Adrenal gland (tissue), 12 donors: Measurements from ENCODE around the gene MLXIPL. TPM values are rescaled to one million over a fixed set of nuclear protein-coding genes. Genes with fewer than 3 reads are reported as not detected.

Experiments used
- DNase-seq, 7 donors: peaks; one replicate each; pipeline ENCODE4 v3.0.0-alpha.2; 2019 to 2020
- H3K27ac ChIP-seq, 5 donors: fragments of 200-600 bp; sonication (generic) in 4 of 5; 1 replicate in 3 of 5; 2 replicates in 2 of 5; pipeline versions ENCODE4 v1.5.1 to v1.8.0; 2016 to 2020; ENCODE audit warnings: mild to moderate bottlenecking in 1 of 5
- H3K27me3 ChIP-seq: fragments of 200-600 bp; 2 replicates; pipeline ENCODE4 v1.8.0; 2021
- H3K36me3 ChIP-seq, 2 donors: fragments of 200-600 bp; replicated peaks in 1 of 2; 1 replicate in 1 of 2; 2 replicates in 1 of 2; pipeline versions ENCODE4 v1.5.1 to v1.8.0; 2018 to 2022
- H3K4me1 ChIP-seq, 2 donors: fragments of 200-600 bp; replicated peaks in 1 of 2; 1 replicate in 1 of 2; 2 replicates in 1 of 2; pipeline versions ENCODE4 v1.5.1 to v1.8.0; 2018 to 2021
- H3K4me3 ChIP-seq, 4 donors: fragments of 200-600 bp; sonication (generic) in 3 of 4; one replicate each; pipeline ENCODE4 v1.5.1; 2016 to 2018
- H3K9me3 ChIP-seq, 3 donors: fragments of 200-600 bp; sonication (generic) in 1 of 3; replicated peaks in 1 of 3; 1 replicate in 2 of 3; 2 replicates in 1 of 3; pipeline versions ENCODE4 v1.5.1 to v1.8.0; 2016 to 2021
- CTCF ChIP-seq, 6 experiments: fragments of 450-650 bp in 4 of 6; fragments of 200-600 bp in 2 of 6; sonication (generic) in 1 of 6; IDR thresholded peaks; 1 replicate in 5 of 6; 2 replicates in 1 of 6; pipeline versions ENCODE4 v1.5.1 to v1.8.0; 2016 to 2021; ENCODE audit warnings: antibody characterized with exemption in 6 of 6, mild to moderate bottlenecking in 2 of 6, moderate library complexity in 1 of 6
- POLR2A ChIP-seq, 2 donors: fragments of 450-650 bp; IDR thresholded peaks; one replicate each; pipeline ENCODE4 v1.6.1; 2017; ENCODE audit warnings: antibody characterized with exemption in 2 of 2, mild to moderate bottlenecking in 2 of 2, moderate library complexity in 1 of 2
- WGBS, 4 donors: extraction: QIAGEN DNeasy Blood & Tissue Kit in 2 of 4; methylation state at CpG; one replicate each; pipeline versions ENCODE4 v1.1.5 to v1.1.7; 2013 to 2017; 5-methylcytosine and 5-hydroxymethylcytosine counted together
- intact Hi-C, 2 donors: fragments of 100-400 bp; cut with DNase I; formaldehyde crosslinking; loops; one replicate each; pipeline versions ENCODE4 v1.14.1 to v1.15.0; 2022 to 2023
- polyA plus RNA-seq, 3 donors: library from polyadenylated mRNA; stranded (reverse); fragments of 200-250 nt in 2 of 3; fragments of 350-450 nt in 1 of 3; fragmentation: Illumina TruSeq in 1 of 3; extraction: RNeasy Lipid Tissue Mini Kit (QIAGEN cat#74804) in 1 of 3; gene quantifications; one replicate each; pipeline ENCODE4 v1.2.3, GENCODE V29; 2013 to 2014
- total RNA-seq, 9 donors: library from RNA; depleted of rRNA in 4 of 9; stranded (reverse); fragments of >200 nt in 4 of 9; fragments of 120-200 nt in 1 of 9; fragmentation: NEBNext Ultra II Directional in 1 of 9; extraction: Animal tissue kit (Norgen Biotek cat#: 25700) in 1 of 9; gene quantifications; one replicate each; pipeline versions ENCODE4 v1.1.0 to v1.2.4, GENCODE V29; 2013 to 2023
- donor health status: healthy with polysubstance abuse.
- donor health status: Bipolar disorder and iron deficiency.
- donor health status: DM: yes; HTN: yes; CAD: no.
- donor health status: DM: no; HTN: no; CAD: no.
- donor health status: DM: no; HTN: no; CAD: no.
- donor health status: DM: yes; HTN: yes; CAD: no.

MLXIPL gene
- total and polyA plus RNA-seq, 12 donors: under 0.01 to 586 (median 62.7) TPM

GRCh38 chr7:73626814-73627213 lies 2.5 kb upstream of the MLXIPL start:
- H3K9me3 ChIP-seq: no peaks in the 10 kb centered on the region
- TF ChIP-seq CTCF (IDR thresholded peaks at IDR 0.05): no peak
- TF ChIP-seq POLR2A (IDR thresholded peaks at IDR 0.05): no peak
- peaks cover 12 to 15% of the 10 kb centered on the region in 2 donors for H3K4me1 ChIP-seq
- intact Hi-C loops: no loop called here
- no peaks in the 10 kb centered on the region for H3K36me3 ChIP-seq
- no peak overlapping the region for H3K4me3 ChIP-seq
- H3K27ac ChIP-seq: no peak overlapping the region
- peaks cover 4% of the 10 kb centered on the region for H3K27me3 ChIP-seq
- peak in 2 of 7 donors; percentile 50 to 59 for DNase-seq
- WGBS, 4 donors: 12 to 29% (median 21%) methylated on average over 3 of the region's 3 CpGs

- peaks cover 12 to 19% of the 10 kb centered on the region in 2 donors for H3K4me1 ChIP-seq
- peaks cover 4% of the 10 kb centered on the region for H3K27me3 ChIP-seq
- no peaks in the 10 kb centered on the region for H3K36me3 ChIP-seq
- no peak for DNase-seq
- no peak overlapping the region for H3K27ac ChIP-seq
- H3K4me3 ChIP-seq: no peak overlapping the region
- no peaks in the 10 kb centered on the region for H3K9me3 ChIP-seq
- intact Hi-C loops: no loop called here
- 90 to 95% (median 92%) methylated on average over 11 of the region's 11 CpGs for WGBS, 4 donors
- TF ChIP-seq POLR2A (IDR thresholded peaks at IDR 0.05): no peak
- TF ChIP-seq CTCF (IDR thresholded peaks at IDR 0.05): no peak
Measured at GRCh38 chr7:73625276-73625675, 954 bp upstream of the MLXIPL start.

GRCh38 chr7:73624669-73625001 lies 313 bp upstream of the MLXIPL start:
- H3K27ac ChIP-seq: no peak overlapping the region
- H3K4me1 ChIP-seq: peaks cover 12 to 19% of the 10 kb centered on the region in 2 donors
- H3K9me3 ChIP-seq: no peaks in the 10 kb centered on the region
- no peak for DNase-seq
- no peaks in the 10 kb centered on the region for H3K36me3 ChIP-seq
- no peak for TF ChIP-seq CTCF (IDR thresholded peaks at IDR 0.05)
- no peak for TF ChIP-seq POLR2A (IDR thresholded peaks at IDR 0.05)
- peak overlapping the region in 1 of 4 donors; percentile 64 for H3K4me3 ChIP-seq
- intact Hi-C loops: no loop called here
- WGBS, 4 donors: 38 to 56% (median 39%) methylated on average over 6 to 9 of the region's 9 CpGs
- H3K27me3 ChIP-seq: peaks cover 4% of the 10 kb centered on the region

- peak in 1 of 2 donors; percentile 76 for TF ChIP-seq POLR2A (IDR thresholded peaks at IDR 0.05)
- TF ChIP-seq CTCF (IDR thresholded peaks at IDR 0.05): no peak
- peaks cover 4% of the 10 kb centered on the region for H3K27me3 ChIP-seq
- peak; percentile 76 to 93 (median 89) for DNase-seq
- no peaks in the 10 kb centered on the region for H3K9me3 ChIP-seq
- H3K4me3 ChIP-seq: peak overlapping the region; percentile 15 to 64 (median 44)
- WGBS, 4 donors: 0 to 4% (median 2%) methylated on average over 22 to 58 of the region's 58 CpGs
- no peaks in the 10 kb centered on the region for H3K36me3 ChIP-seq
- peaks cover 12 to 19% of the 10 kb centered on the region in 2 donors for H3K4me1 ChIP-seq
- intact Hi-C loops: no loop called here
- H3K27ac ChIP-seq: peak overlapping the region; percentile 55 to 88 (median 65)
Measured at GRCh38 chr7:73622909-73623797, 1.2 kb downstream of the MLXIPL start.
